Hematopoietic multipotent progenitor cell treated with erythropoietin and hydrocortisone succinate and interleukin-3 and kit ligand, for 17 days (in vitro differentiated cells): ENCODE data around the gene GREM1.

Source experiments
- DNase-seq: peaks from one replicate; pipeline ENCODE4 v3.0.0-alpha.2; 2015; ENCODE audit warnings: low spot score

Gene GREM1

DNA sequence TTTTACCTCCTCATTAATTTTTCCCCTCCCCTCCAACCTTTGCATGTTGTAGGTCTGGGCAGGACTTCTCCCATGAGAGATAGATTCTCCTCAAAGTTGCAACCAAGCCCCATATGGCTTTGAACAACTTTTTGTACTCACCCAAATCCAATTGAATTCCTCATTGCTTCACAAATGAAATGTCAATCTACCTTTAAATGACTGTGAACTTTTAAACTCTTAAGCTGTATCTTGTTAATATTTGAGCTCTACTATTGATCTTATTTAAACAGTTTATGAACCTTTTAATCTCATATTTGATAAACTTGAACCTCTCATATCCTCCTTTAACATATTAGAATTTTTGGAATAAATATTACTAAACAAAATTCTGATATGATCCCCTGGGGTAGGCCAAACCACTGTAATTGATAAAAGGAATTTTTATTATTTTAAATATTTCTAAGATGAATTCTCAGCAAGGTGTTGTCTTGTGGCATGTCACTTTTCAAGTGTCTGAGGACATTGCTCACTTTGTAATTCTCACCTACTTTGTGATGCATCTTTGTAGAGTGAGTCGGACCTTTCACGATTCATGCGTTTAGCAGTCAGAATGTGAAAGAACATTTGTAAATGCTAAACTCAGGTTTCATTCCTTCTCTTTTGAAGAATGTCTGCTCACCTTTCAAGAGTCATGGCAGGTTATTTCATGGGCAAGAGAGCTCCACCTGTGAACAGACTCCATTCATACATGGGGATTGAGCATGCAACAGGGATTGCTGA, 23.4 kb upstream of the GREM1 start:
- no peak for DNase-seq

DNA sequence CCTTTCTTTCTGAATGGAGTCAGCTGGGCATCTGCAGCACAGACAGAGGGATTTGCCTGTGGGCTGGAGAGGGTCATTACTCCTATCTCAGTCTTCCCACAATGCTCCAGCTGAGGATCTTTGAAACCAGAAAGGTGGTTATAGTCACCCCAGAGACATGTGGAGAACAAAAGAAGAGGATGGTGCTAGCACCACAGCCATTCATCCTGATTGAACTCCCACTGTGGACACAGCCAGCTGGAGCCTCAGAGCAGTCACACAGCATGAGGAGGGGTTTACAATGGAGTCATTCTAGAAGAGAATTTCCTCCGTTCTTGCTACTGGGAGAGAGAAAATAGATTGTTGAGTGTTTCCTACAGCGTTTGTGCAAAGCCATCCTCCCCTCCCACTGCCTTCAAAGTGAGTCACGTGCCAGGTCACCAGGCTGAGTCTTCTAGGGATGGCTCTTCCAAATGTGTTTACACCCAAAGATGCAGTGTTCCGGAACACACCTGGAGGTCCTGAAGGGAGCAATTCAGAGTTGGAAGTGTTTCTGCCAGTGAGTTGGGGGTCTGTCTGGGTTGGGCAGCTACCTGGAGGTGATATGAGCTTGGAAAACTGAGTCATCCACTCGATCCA, 18.9 kb upstream of the GREM1 start:
- no peak for DNase-seq

DNA sequence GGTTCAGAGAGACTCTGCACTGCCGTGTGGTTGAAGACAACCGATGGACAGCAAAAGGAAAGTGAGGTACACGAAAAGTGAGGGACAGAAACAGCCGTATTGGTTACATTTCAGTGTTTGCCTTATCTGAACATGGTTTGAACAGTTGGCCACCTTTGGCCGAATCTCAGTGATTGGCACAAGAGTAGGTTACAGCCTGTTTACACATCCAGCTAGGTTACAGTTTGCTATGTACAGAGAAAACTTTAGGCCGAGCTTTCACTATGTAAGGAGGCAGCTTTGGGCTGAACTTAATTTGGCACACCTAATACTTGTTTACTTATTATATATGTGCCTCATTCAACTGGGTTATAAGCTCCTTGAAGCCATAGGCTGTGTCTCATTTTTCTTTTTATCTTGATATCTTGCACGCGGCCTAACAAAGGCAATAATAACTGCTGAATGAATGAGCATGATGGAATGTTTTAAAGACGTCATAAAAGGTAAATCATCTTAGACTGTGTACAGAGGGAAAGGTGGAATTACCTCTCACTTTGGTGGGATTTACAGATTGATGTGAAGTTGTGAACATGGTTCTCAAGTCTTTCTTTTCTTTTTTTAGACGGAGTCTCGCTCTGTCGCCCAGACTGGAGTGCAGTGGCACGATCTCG, 17.2 kb upstream of the GREM1 start:
- DNase-seq: no peak

- DNase-seq: no peak
Measured at GRCh38 chr15:32701863-32702262, 15.9 kb upstream of the GREM1 start.

DNA sequence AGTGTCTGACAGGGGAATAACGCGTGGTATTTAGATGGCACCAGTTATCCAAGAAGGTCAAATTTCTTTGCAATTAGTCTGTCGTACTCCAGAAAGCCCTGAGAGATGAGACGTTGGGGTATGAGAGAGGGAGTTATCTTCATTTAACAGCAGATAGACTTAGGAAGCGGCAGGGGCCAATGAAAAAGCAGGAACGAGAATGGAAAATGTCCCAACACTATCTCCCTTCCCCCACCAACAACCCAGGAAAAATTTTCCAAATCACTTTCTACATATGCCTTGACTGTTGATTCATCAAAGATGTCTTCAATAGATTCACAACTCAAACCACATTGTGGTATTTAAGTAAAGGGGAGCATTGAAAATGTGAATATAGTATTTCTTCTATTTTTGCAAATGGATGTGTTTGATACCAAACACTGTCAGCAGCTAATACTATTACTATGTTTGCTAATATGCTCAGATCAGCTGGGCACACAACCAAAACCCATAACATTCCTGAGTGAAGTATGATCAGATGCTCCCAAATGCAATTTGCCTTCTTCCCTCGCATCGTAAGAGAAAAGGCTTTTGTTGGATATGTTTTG, 13.3 kb upstream of the GREM1 start:
- DNase-seq: no peak

DNA sequence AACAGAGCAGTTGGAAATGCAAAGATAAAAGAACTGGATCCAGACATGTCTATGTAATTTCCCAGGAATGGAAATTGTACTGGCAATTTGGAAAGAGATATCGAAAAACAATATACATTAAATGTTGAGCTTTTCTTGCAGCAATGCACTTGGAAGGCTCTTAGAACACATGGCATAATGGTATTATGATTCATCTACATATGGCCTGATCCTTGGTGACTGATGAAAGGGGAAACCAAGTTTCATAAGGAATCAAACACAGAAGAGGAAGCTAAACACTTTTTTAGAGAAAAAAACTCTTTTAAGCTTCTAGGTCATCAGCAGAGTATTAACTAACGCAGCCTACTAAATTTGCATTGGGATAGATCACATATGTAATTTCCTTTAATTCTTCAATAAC, 12.4 kb upstream of the GREM1 start:
- no peak for DNase-seq

- no peak for DNase-seq
Measured at GRCh38 chr15:32706704-32707103, 11.1 kb upstream of the GREM1 start.

DNA sequence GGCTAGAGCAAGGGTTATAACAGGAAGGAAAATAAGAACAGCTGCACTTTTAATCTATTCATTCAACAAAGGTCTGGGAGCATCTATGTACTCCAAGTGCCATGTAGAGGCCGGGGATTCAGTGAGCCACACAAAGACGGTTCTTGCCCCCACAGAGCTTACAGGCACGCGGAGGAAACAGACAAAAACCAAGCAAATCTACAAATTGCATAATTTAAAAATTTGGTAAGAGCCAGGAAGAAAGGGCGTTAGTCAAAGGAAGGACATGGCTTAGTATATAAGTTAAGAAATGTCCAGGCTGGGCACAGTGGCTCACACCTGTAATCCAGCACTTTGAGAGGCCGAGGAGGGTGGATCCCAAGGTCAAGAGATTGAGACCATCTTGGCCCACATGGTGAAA, 10.4 kb upstream of the GREM1 start:
- no peak for DNase-seq

DNA sequence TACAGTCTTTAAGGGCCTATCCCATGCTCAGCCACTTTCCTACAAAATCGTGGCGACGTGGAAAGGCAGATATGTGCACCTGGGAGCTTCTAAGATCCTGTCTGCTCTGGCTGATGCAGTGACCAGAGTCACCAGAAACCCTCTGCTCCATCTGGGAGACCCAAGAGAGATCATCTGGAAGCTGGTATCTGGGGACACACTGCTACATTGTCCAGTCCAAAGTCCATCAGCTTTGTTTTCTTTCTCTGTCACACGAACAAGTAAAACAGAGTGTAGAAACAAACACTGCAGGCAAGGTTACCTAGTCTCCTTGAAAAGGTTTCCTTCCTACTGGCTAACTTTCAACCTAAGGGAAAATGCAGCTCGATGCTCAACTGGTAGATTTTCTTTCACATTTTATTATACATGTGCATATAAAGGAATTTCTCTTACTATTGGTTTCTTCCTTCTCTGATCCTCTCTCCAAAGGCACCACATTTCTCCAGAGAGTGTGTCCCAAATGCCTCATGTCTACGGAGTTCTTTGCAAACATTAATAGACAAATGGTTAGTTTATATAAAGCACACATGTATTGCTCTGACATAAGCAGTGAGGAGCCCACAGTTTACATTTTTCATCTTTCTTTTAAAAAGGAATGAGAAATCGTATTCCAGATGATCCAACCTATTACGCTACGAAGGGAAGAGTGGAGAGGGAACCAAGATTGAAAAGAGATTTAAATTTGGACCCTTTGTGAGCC, 8.3 kb upstream of the GREM1 start:
- no peak for DNase-seq

DNA sequence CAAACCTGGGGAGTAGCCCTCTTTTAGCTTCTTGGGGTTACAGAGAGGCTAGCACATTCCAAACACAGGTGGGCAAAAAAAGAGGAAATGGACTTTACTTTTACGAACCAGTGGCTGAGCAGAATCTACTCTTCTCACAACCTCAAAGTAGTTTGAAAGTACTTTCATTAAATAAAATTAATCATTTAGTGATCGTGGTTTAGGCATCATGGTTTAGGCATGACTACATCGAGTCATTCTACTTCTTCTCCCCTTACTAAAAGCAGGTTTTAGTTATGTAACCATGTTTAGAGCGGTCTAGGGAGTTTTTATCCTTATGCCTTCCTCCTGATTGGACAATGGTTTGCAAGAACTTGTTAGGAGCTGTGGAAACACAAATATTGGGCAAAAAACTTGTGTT, 2.5 kb upstream of the GREM1 start:
- no peak for DNase-seq

DNA sequence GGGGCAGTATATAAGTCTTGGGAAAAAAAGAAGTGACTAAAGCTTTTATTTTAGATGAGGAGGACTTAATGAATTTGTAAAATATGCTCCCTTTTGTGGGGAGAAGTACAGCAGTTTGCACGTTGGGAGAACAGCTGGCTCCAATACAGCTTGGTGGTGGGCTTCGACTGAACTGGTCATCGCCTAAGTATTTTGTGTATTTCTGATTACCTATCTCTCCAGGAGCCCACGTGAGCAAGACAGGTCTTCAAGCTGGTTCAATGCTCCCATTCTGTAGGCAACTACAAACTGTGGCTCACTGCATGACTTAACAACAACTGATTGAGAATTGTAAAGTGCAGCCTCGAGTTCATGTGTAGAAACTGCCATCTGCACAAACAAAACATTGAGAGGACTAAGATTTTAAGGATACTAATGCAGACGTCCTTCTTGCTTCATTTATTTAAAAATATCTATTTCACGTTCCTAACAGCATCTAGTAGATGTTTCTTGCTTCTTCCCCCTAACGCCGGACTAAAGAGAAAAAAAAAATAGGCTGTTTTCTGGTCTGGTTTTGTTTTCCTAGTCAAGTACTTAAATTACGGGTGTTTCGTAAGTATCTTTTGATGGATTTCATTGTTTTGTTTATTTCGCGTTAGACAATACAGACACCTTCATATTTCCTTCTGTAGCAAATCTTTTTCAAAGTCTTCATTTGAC, 1.4 kb upstream of the GREM1 start:
- DNase-seq: no peak

- no peak for DNase-seq
Measured at GRCh38 chr15:32716915-32717425, 834 bp upstream of the GREM1 start.

DNA sequence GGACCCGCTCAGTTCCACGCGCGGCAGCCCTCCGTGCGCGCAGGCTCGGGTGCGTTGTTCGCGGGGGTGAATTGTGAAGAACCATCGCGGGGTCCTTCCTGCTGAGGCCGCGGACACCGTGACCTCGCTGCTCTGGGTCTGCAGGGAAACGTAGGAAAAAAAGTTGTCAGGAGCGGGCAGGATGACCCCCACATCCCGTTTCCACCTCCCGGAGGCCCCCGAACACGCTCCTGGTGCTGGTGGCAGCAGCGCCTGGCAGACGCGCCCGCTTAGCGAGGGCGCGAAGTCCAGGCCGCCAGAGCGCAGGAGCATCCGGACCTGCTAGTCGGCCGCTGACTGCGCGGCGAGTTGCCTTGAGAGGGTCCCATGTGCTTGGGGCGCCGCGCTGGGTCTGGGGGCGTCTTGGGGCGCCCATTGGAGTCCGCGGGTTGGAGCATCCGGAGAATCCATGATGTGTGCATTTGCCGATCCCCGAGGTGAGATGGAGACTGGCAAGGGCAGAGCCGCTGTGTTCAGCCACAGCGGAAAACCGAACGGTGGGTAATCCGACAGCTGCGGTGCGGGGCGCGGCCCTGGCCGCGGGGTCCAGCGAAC, 520 bp downstream of the GREM1 start:
- DNase-seq: no peak

DNA sequence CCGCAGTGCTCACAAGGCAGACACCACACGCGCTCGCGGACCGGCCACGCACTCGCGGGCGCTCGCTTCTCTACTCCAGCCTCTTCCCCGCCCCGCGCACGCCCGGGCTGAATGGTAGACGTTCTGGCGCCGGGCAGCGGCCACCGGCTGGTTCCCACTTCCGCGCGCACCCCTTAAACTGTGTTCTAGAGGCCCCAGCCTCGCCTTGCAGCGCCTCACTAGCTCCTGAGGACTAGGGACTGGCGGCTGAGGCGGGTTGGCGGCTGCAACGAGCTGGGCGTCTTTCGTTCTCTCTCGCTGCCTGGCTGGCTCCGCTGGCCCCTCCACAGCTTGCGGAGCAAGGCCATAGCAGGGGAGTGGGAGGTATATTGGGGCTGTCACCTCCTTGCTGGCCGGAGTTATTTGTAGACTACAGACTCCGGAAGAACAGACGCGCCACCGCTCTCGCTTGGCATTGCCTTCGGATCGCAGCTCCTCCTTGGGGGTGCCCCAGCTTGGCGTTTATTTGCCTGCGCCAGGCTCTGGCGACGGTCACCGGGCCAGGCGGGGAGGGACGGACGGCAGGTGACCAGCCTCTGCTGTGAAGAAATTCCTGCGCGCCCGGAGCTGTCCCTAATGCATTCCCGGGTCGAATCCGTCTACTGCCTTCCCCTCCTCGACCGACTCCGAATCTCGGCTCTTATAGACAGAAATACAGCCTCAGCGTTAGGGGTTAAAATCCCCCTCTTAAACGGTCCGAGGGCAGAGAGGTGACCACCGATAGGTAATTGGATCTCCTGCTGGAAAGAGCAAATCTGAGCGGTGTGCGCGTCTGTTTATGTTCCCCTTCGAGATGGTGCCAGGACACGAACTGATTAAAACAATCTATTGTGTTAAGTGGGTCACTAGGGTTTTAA, 1.3 kb downstream of the GREM1 start:
- DNase-seq: no peak

- DNase-seq: no peak
Measured at GRCh38 chr15:32721596-32721995, 3.8 kb downstream of the GREM1 start.

DNA sequence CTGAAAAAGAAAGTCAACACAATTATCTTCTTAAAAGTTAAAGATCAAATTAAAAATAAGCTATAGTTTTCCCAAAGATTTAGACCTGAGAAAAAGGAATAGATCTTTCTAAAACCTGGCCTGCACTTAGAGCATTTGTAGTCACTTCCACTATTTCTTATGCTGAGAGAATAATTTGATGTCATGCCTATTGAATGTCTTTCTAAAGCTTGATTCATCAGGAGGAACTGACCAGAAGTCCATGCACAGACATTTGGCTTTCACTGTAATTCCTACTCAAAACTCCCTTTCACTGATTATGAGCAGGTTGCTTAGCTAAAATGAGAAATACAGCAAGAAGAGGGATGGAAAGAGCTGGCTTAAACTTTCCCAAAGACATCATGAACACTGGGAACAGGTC, 4.3 kb downstream of the GREM1 start:
- DNase-seq: no peak

- DNase-seq: no peak
Measured at GRCh38 chr15:32723171-32723948, 5.6 kb downstream of the GREM1 start.

DNA sequence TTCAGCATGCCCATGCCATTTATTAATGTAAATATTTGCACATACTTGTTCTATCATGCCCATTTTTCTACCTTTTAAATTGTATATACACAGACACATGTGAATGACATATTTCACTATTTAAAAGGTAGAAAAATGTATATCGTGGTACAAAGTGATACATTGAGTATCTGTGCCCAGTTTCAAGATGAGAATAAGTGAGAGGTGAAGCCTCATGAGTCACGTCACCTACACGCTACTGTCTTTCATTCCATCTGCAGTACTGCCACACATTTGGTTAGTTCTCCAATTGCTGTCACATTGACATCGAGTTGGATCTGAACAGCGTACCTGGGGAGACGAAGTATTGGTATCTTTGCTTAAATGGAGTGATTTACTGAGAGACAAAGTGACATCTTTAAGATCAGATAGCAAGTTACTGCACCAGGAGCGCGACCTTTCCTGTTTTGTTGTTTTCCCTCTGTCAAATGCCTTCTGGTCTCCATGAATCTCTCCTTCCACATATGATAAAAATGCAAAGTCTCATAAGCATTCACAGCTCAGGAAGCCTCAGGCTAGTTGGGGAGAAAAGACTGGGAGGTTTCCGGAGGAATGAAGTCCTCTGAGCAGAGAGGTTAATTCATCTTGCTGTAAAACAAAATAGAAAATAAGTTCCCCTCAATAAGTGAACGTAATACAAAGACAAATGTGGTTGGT, 12.0 kb downstream of the GREM1 start:
- DNase-seq: no peak
